Heart right ventricle (tissue), 16 donors: ENCODE data around the gene RELCH. TPM values are rescaled to one million over a fixed set of nuclear protein-coding genes. Genes with fewer than 3 reads are reported as not detected.
A peak's percentile ranks its signal among the peaks of the same experiment; 100 is the strongest.

Experiments used
- ATAC-seq, 8 donors: fragments of 200-7000 bp; cut with Tn5 transposase; one replicate each; pipeline ENCODE4 v1.9.1; 2020; ENCODE audit warnings: mild to moderate bottlenecking in 8 of 8, moderate library complexity in 8 of 8, moderate number of reproducible peaks in 1 of 8
- DNase-seq, 2 donors: peaks; one replicate each; pipeline ENCODE4 v3.0.0-alpha.2; 2020
- H3K27ac ChIP-seq, 10 donors: fragments of 200-600 bp; sonication (generic) in 2 of 10; one replicate each; pipeline versions ENCODE4 v1.5.0 to v1.8.0; 2020 to 2022; ENCODE audit warnings: mild to moderate bottlenecking in 3 of 10
- H3K27me3 ChIP-seq, 7 donors: fragments of 200-600 bp; one replicate each; pipeline ENCODE4 v1.8.0; 2021 to 2022; ENCODE audit warnings: mild to moderate bottlenecking in 2 of 7
- H3K36me3 ChIP-seq, 9 donors: fragments of 200-600 bp; sonication (generic) in 1 of 9; one replicate each; pipeline versions ENCODE4 v1.5.0 to v1.8.0; 2020 to 2022; ENCODE audit warnings: mild to moderate bottlenecking in 2 of 9
- H3K4me1 ChIP-seq, 9 donors: fragments of 200-600 bp; sonication (generic) in 1 of 9; one replicate each; pipeline versions ENCODE4 v1.5.0 to v1.8.0; 2020 to 2022; ENCODE audit warnings: mild to moderate bottlenecking in 4 of 9
- H3K4me3 ChIP-seq, 10 donors: fragments of 200-600 bp; sonication (generic) in 2 of 10; one replicate each; pipeline versions ENCODE4 v1.5.0 to v1.8.0; 2020 to 2022; ENCODE audit warnings: mild to moderate bottlenecking in 7 of 10, moderate library complexity in 2 of 10
- H3K9me3 ChIP-seq, 11 donors: fragments of 200-600 bp in 10 of 11; sonication (generic) in 2 of 11; one replicate each; pipeline versions ENCODE4 v1.5.0 to v1.8.0; 2013 to 2022; ENCODE audit warnings: mild to moderate bottlenecking in 2 of 11, control low read depth in 1 of 11, moderate library complexity in 1 of 11
- WGBS, 2 donors: extraction: QIAGEN DNeasy Blood & Tissue Kit; methylation state at CpG; one replicate each; pipeline ENCODE4 v1.1.7; 2013; ENCODE audit warnings: inconsistent platforms in 1 of 2; 5-methylcytosine and 5-hydroxymethylcytosine counted together
- intact Hi-C, 10 donors: fragments of 100-400 bp; cut with DNase I; formaldehyde crosslinking; loops; one replicate each; pipeline versions ENCODE4 v1.11.1 to v1.14.2; 2022
- polyA plus RNA-seq, 2 donors: library from polyadenylated mRNA; stranded (reverse); fragments of 200-250 nt; gene quantifications; one replicate each; pipeline ENCODE4 v1.2.3, GENCODE V29; 2013
- total RNA-seq, 10 donors: library from RNA; stranded (reverse); fragmentation: NEBNext Ultra II Directional in 3 of 10; extraction: Animal tissue kit (Norgen Biotek cat#: 25700) in 3 of 10; gene quantifications; one replicate each; pipeline versions ENCODE4 v1.2.1 to v1.2.4, GENCODE V29; 2021 to 2023
- TF ChIP-seq, protein P1 (sequence below), 9 donors: fragments of 200-600 bp; sonication (generic) in 2 of 9; IDR thresholded peaks; one replicate each; pipeline versions ENCODE4 v1.5.0 to v1.8.0; 2021 to 2022; ENCODE audit warnings: antibody characterized with exemption in 9 of 9, mild to moderate bottlenecking in 5 of 9, moderate library complexity in 1 of 9
- donor health status: Arrhythmogenic right ventricular cardiomyopathy.
- donor health status: ischemic (EF 13 %, LVEDD 7.1; RV severe dilation, severe dysfunction).
- donor health status: healthy with polysubstance abuse.
- donor health status: DM: no; HTN: yes; CAD: no.
- donor health status: DM: no; HTN: no; CAD: no.
- donor health status: ischemic (EF 25% LVEDD 6.9; RV normal size, moderate dysfunction).
- donor health status: ischemic (EF 25% LVEDD 5.7; RV mildly dilated, moderate dysfunction).
- donor health status: healthy.
- donor health status: DM: yes; HTN: yes; CAD: no.
- donor health status: Ischemic cardiomyopathy.
- donor health status: ischemic (EF 35%, LVEDD 5.7; RV mildly dilated, moderate dysfunction).
- donor health status: nonischemic (EF 11% LVEDD 7.7; RV severe dilation, severe dysfunction).
- donor health status: DM: yes; HTN: yes; CAD: no.
- donor health status: PGD.
- donor health status: ischemic (EF 29% LVEDD 5.4; RV normal size, mild dysfunction).
- donor health status: nonischemic (EF 23%, LVEDD 6.1; RV moderate dilation, normal function).

Gene RELCH
- total and polyA plus RNA-seq, 12 donors: 4.1 to 21.0 (median 15.8) TPM

- H3K9me3 ChIP-seq: no peaks in the 10 kb centered on the region
- intact Hi-C loops: loop anchor here in 1 of 10 donors (10.0 kb wide), 1 partner anchor 70 kb away; no protein-coding TSS in a partner anchor
- WGBS, 2 donors: 50 to 69% methylated on average over 2 of the region's 2 CpGs
- no peaks in the 10 kb centered on the region for H3K27me3 ChIP-seq
- ATAC-seq (peak in 6 of 8 donors; percentile 58 to 90 (median 78)), DNase-seq (no peak)
- H3K27ac ChIP-seq: no peak overlapping the region
- peaks cover 0 to 75% (median 0%) of the 10 kb centered on the region in 9 donors for H3K36me3 ChIP-seq
- TF ChIP-seq, protein P1, sequence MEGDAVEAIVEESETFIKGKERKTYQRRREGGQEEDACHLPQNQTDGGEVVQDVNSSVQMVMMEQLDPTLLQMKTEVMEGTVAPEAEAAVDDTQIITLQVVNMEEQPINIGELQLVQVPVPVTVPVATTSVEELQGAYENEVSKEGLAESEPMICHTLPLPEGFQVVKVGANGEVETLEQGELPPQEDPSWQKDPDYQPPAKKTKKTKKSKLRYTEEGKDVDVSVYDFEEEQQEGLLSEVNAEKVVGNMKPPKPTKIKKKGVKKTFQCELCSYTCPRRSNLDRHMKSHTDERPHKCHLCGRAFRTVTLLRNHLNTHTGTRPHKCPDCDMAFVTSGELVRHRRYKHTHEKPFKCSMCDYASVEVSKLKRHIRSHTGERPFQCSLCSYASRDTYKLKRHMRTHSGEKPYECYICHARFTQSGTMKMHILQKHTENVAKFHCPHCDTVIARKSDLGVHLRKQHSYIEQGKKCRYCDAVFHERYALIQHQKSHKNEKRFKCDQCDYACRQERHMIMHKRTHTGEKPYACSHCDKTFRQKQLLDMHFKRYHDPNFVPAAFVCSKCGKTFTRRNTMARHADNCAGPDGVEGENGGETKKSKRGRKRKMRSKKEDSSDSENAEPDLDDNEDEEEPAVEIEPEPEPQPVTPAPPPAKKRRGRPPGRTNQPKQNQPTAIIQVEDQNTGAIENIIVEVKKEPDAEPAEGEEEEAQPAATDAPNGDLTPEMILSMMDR (IDR thresholded peaks at IDR 0.05): no peak
- H3K4me1 ChIP-seq: peaks cover 0 to 7% (median 0%) of the 10 kb centered on the region in 9 donors
- H3K4me3 ChIP-seq: no peak overlapping the region
Measured at GRCh38 chr18:62144338-62144737, 42.7 kb upstream of the RELCH start.

GRCh38 chr18:62151068-62151771 lies 35.8 kb upstream of the RELCH start:
- H3K4me3 ChIP-seq: no peak overlapping the region
- no peaks in the 10 kb centered on the region for H3K4me1 ChIP-seq
- intact Hi-C loops: no loop called here
- H3K9me3 ChIP-seq: no peaks in the 10 kb centered on the region
- peaks cover 0 to 59% (median 0%) of the 10 kb centered on the region in 9 donors for H3K36me3 ChIP-seq
- DNase-seq (no peak), ATAC-seq (no peak)
- 95 to 97% methylated on average over 9 of the region's 9 CpGs for WGBS, 2 donors
- H3K27me3 ChIP-seq: no peaks in the 10 kb centered on the region
- TF ChIP-seq, protein P1 (IDR thresholded peaks at IDR 0.05): no peak
- no peak overlapping the region for H3K27ac ChIP-seq

GRCh38 chr18:62152844-62153243 lies 34.2 kb upstream of the RELCH start:
- DNase-seq: no peak
- peaks cover 0 to 59% (median 0%) of the 10 kb centered on the region in 9 donors for H3K36me3 ChIP-seq
- intact Hi-C loops: no loop called here
- H3K4me1 ChIP-seq: no peaks in the 10 kb centered on the region
- H3K27ac ChIP-seq: no peak overlapping the region
- H3K9me3 ChIP-seq: no peaks in the 10 kb centered on the region
- TF ChIP-seq, protein P1 (IDR thresholded peaks at IDR 0.05): no peak
- 86 to 88% methylated on average over 1 of the region's 1 CpG for WGBS, 2 donors
- no peaks in the 10 kb centered on the region for H3K27me3 ChIP-seq
- H3K4me3 ChIP-seq: no peak overlapping the region
- no peak for ATAC-seq

GRCh38 chr18:62157843-62158242 lies 29.2 kb upstream of the RELCH start:
- no peak for DNase-seq
- Histone ChIP-seq H3K27me3 (no peaks in the 10 kb centered on the region), H3K36me3 (peaks cover 0 to 81% (median 4%) of the 10 kb centered on the region in 9 donors), H3K9me3 (no peaks in the 10 kb centered on the region), H3K4me3 (no peak overlapping the region), H3K27ac (no peak overlapping the region), H3K4me1 (no peaks in the 10 kb centered on the region)
- intact Hi-C loops: no loop called here
- ATAC-seq: no peak
- TF ChIP-seq, protein P1 (IDR thresholded peaks at IDR 0.05): no peak
- 92 to 98% methylated on average over 1 of the region's 1 CpG for WGBS, 2 donors
